ENCODE data around the gene DHX35. TPM values are rescaled to one million over a fixed set of nuclear protein-coding genes. Genes with fewer than 3 reads are reported as not detected.

DHX35 gene
- total and polyA plus RNA-seq, 2 of the 4 experiments (the other 2 are of a cell fraction) = 9.1 to 13.5 TPM

DNA sequence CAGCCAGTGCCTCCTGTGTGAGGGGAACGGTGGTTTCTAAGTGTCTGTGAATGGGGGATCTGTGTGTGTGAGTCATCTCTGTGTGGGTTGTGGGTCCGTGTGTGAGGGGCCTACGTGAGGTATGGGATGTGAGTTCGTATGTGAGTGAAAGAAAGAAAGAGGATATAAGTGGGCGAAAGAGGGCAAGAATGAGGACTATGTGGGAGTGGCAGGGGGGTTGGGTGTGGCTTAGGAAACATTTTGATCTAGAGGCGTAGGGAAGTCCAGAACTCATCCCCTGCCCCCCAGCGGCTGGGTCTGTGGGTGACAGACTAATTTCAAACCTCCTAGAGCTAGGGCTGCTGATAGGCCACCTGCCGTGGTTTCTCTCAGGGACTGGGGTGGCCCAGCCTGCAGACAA, 35.5 kb downstream of the DHX35 start:
- Histone ChIP-seq H3K14ac (replicated peaks; ENCODE audit: low read depth, low read length) (no peak overlapping the region), H3K79me1 (ENCODE audit: low read depth in 1 of 2, low read length in 2 of 2) (peaks cover 0 to 11% of the 10 kb centered on the region in 2 experiments; a peak in 3 of 4 replicates), H3K36me3 (ENCODE audit: control insufficient read depth, insufficient read depth, low read length) (peaks cover 43% of the 10 kb centered on the region), H3K9me1 (ENCODE audit: insufficient read depth, low read length) (peaks cover 16% of the 10 kb centered on the region), H3K23ac (ENCODE audit: low read depth, low read length) (no peak overlapping the region), H2AK5ac (ENCODE audit: low read depth, low read length) (no peak overlapping the region), H3K27me3 (ENCODE audit: control insufficient read depth, insufficient read depth, low read length) (no peaks in the 10 kb centered on the region), H3K4me3 (ENCODE audit: insufficient read depth, low read depth, low read length) (no peak overlapping the region), H4K20me1 (ENCODE audit: insufficient read depth, low read length) (no peaks in the 10 kb centered on the region), H2BK120ac (ENCODE audit: low read depth, low read length) (no peak overlapping the region), H2BK20ac (ENCODE audit: low read depth, low read length) (no peak overlapping the region), H3K27ac (ENCODE audit: insufficient read depth, low read length) (no peak overlapping the region), H3K56ac (ENCODE audit: extremely low read depth, insufficient read depth, low read length) (no peak overlapping the region), H3K9me3 (ENCODE audit: control insufficient read depth, insufficient read depth, low read length) (no peaks in the 10 kb centered on the region), H4K8ac (ENCODE audit: low read depth in 2 of 2, low read length in 2 of 2) (no peak overlapping the region), H2AFZ (replicated peaks; ENCODE audit: low read length, poor library complexity) (no peak overlapping the region), H2BK5ac (ENCODE audit: low read depth, low read length, poor library complexity, severe bottlenecking) (no peak overlapping the region), H3K4me2 (ENCODE audit: low read depth, low read length) (no peak overlapping the region), H2AK9ac (replicated peaks; ENCODE audit: low read depth, low read length, poor library complexity) (no peak overlapping the region), H4K91ac (ENCODE audit: insufficient read depth, low read depth, low read length) (no peak overlapping the region), H4K5ac (ENCODE audit: low read depth, low read length) (no peak overlapping the region), H3K4ac (ENCODE audit: low read depth, low read length) (no peak overlapping the region), H3K4me1 (ENCODE audit: control insufficient read depth, insufficient read depth, low read length) (no peaks in the 10 kb centered on the region), H3K9ac (ENCODE audit: low read depth, low read length) (no peak overlapping the region), H2BK15ac (ENCODE audit: low read depth, low read length) (no peak overlapping the region), H3K18ac (ENCODE audit: low read depth, low read length) (no peak overlapping the region)
- dilution Hi-C loops (cut with HindIII; ENCODE audit: low sequenced_read_pairs, unreplicated experiment) = no loop called here
- no TSS peak for BruUV-seq (replicated peaks)
- ChIA-PET CTCF (no interaction called here), POLR2A (ENCODE audit: unreplicated experiment) (no interaction called here)
- no peak for ATAC-seq (ENCODE audit: low read depth)
- WGBS, 2 experiments (ENCODE audit: extremely low coverage in 2 of 2, insufficient read length in 1 of 2) = 93 to 100% methylated on average over 2 to 4 of the region's 8 CpGs
- in situ Hi-C loops (cut with MboI; ENCODE audit: low sequenced_read_pairs) = no loop called here
- TF ChIP-seq BHLHE40 (IDR thresholded peaks at IDR 0.05; ENCODE audit: low read depth, low read length) (no peak), SMC3 (IDR thresholded peaks at IDR 0.05; ENCODE audit: low read depth, low read length) (no peak), CHD1 (IDR thresholded peaks at IDR 0.05; ENCODE audit: low read depth, low read length) (no peak), RFX5 (IDR thresholded peaks at IDR 0.05; ENCODE audit: low read depth, low read length) (no peak), CEBPB (IDR thresholded peaks at IDR 0.05; ENCODE audit: low read depth, low read length) (no peak), RAD21 (IDR thresholded peaks at IDR 0.05; ENCODE audit: low read length) (no peak), POLR2A (IDR thresholded peaks at IDR 0.05; ENCODE audit: low read depth, low read length) (no peak), MAFK (IDR thresholded peaks at IDR 0.05; ENCODE audit: low read depth, low read length) (no peak), MAZ (IDR thresholded peaks at IDR 0.05; ENCODE audit: borderline replicate concordance, low read depth, low read length) (no peak), FOS (IDR thresholded peaks at IDR 0.05; ENCODE audit: low read depth, low read length) (no peak), NFE2L2 (IDR thresholded peaks at IDR 0.05; ENCODE audit: low read depth, low read length) (no peak), RCOR1 (IDR thresholded peaks at IDR 0.05; ENCODE audit: insufficient replicate concordance, low read length) (no peak), MXI1 (IDR thresholded peaks at IDR 0.05; ENCODE audit: borderline replicate concordance, low read depth, low read length) (no peak)
- TF ChIP-seq, protein P1, sequence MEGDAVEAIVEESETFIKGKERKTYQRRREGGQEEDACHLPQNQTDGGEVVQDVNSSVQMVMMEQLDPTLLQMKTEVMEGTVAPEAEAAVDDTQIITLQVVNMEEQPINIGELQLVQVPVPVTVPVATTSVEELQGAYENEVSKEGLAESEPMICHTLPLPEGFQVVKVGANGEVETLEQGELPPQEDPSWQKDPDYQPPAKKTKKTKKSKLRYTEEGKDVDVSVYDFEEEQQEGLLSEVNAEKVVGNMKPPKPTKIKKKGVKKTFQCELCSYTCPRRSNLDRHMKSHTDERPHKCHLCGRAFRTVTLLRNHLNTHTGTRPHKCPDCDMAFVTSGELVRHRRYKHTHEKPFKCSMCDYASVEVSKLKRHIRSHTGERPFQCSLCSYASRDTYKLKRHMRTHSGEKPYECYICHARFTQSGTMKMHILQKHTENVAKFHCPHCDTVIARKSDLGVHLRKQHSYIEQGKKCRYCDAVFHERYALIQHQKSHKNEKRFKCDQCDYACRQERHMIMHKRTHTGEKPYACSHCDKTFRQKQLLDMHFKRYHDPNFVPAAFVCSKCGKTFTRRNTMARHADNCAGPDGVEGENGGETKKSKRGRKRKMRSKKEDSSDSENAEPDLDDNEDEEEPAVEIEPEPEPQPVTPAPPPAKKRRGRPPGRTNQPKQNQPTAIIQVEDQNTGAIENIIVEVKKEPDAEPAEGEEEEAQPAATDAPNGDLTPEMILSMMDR (conservative IDR thresholded peaks at IDR 0.05; ENCODE audit: low read depth, low read length) = no peak
- TF ChIP-seq, protein P2, sequence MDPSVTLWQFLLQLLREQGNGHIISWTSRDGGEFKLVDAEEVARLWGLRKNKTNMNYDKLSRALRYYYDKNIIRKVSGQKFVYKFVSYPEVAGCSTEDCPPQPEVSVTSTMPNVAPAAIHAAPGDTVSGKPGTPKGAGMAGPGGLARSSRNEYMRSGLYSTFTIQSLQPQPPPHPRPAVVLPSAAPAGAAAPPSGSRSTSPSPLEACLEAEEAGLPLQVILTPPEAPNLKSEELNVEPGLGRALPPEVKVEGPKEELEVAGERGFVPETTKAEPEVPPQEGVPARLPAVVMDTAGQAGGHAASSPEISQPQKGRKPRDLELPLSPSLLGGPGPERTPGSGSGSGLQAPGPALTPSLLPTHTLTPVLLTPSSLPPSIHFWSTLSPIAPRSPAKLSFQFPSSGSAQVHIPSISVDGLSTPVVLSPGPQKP (IDR thresholded peaks at IDR 0.05; ENCODE audit: borderline replicate concordance, low read depth, low read length) = no peak
- TF ChIP-seq, protein P3, sequence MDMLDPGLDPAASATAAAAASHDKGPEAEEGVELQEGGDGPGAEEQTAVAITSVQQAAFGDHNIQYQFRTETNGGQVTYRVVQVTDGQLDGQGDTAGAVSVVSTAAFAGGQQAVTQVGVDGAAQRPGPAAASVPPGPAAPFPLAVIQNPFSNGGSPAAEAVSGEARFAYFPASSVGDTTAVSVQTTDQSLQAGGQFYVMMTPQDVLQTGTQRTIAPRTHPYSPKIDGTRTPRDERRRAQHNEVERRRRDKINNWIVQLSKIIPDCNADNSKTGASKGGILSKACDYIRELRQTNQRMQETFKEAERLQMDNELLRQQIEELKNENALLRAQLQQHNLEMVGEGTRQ (IDR thresholded peaks at IDR 0.05; ENCODE audit: low read depth, low read length) = no peak
- DNase-seq = no peak
- intact Hi-C loops (cut with micrococcal nuclease) = no loop called here

Data from IMR-90 (cell line).